Measurements from ENCODE around the gene SLC25A19. TPM values are rescaled to one million over a fixed set of nuclear protein-coding genes. Genes with fewer than 3 reads are reported as not detected.

SLC25A19 gene
- total and polyA plus RNA-seq, 2 of the 8 experiments (the other 6 are each of a cell fraction or from before 2014, with no cell fraction given): 28.6 to 32.6 TPM

DNA sequence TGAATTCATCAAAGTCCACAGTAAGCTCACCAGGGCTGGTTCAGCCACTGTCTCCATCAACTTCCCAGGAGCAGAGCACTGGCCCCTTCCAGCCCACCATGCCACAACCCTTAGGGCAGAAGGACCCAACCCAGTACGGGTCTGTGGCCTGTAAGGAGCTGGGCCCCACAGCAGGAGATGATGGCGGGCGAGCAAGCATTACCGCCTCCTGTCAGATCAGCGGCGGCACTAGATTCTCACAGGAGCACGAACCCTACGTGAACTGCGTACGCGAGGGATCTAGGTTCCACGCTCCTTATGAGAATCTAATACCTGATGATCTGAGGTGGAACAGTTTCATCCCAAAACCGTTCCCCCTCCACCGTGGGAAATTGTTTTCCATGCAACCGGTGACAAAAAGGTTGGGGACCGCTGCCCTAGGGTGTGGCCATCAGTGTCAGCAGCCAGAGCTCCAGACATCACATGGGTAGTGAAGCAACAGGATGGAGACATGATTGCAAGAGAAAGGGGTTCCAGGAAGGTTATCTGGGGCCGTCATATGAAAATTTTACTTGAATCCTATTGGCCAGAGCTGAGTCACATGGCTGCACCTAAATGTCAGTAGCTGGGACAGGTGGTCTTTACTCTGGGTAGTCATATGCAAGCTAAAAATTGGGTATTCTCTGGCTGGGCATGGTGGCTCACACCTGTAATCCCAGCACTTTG is 12.4 kb upstream of the SLC25A19 start:
- ChIA-PET POLR2A (ENCODE audit: partially characterized antibody) (no interaction called here), CTCF (ENCODE audit: partially characterized antibody) (interaction anchor here (0.6 to 1.1 kb wide), 2 partner anchors 21 to 55 kb away, joined by 3 read pairs; no protein-coding TSS in a partner anchor)
- TF ChIP-seq KDM4A (IDR thresholded peaks at IDR 0.05; ENCODE audit: low read depth, low read length, severe bottlenecking) (no peak), CBX8 (IDR thresholded peaks at IDR 0.05; ENCODE audit: borderline replicate concordance, low read depth, low read length) (no peak), FOSL1 (IDR thresholded peaks at IDR 0.05; ENCODE audit: insufficient read depth, low read depth, low read length) (no peak), JUN (IDR thresholded peaks at IDR 0.05; ENCODE audit: low read depth, low read length) (no peak), CEBPB (IDR thresholded peaks at IDR 0.05; ENCODE audit: low read depth, low read length) (no peak), BRCA1 (IDR thresholded peaks at IDR 0.05; ENCODE audit: low read depth, low read length) (no peak), EP300 (IDR thresholded peaks at IDR 0.05; ENCODE audit: borderline replicate concordance in 1 of 2, low read depth in 2 of 2, low read length in 2 of 2) (no peak), SP4 (IDR thresholded peaks at IDR 0.05; ENCODE audit: low read length) (no peak), TAF7 (optimal IDR thresholded peaks at IDR 0.05; ENCODE audit: borderline replicate concordance, low read depth, low read length) (no peak), SP1 (IDR thresholded peaks at IDR 0.05; ENCODE audit: low read depth, low read length) (no peak)
- TF ChIP-seq, protein P1, sequence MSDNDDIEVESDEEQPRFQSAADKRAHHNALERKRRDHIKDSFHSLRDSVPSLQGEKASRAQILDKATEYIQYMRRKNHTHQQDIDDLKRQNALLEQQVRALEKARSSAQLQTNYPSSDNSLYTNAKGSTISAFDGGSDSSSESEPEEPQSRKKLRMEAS (IDR thresholded peaks at IDR 0.05): no peak
- Histone ChIP-seq H4K8ac (ENCODE audit: extremely low read depth, insufficient read depth, low read length) (peak overlapping the region; percentile 14; the same call in 1 of the 2 replicates), H4K20me1 (replicated peaks in 1 of 2; ENCODE audit: control insufficient read depth in 1 of 2, insufficient read depth in 2 of 2, low read length in 2 of 2) (no peaks in the 10 kb centered on the region), H4K91ac (replicated peaks; ENCODE audit: insufficient read length, low read length) (no peak overlapping the region), H3K9ac (replicated peaks in 1 of 4; ENCODE audit: extremely low read depth in 1 of 4, low read depth in 3 of 4, low read length in 3 of 4) (no peak overlapping the region), H3K4me1 (replicated peaks in 1 of 4; ENCODE audit: control insufficient read depth in 3 of 4, insufficient read depth in 4 of 4, low read length in 3 of 4) (no peaks in the 10 kb centered on the region), H3K4ac (replicated peaks; ENCODE audit: insufficient read length, low read depth, low read length) (no peak overlapping the region), H3K36me3 (ENCODE audit: control insufficient read depth in 2 of 4, insufficient read depth in 4 of 4, low read length in 3 of 4) (no peaks in the 10 kb centered on the region), H2BK5ac (ENCODE audit: low read depth, low read length) (no peak overlapping the region), H2AFZ (ENCODE audit: low read length) (no peak overlapping the region), H2BK12ac (ENCODE audit: low read depth, low read length) (no peak overlapping the region), H3K14ac (ENCODE audit: insufficient read length) (no peak overlapping the region), H3K79me2 (ENCODE audit: control insufficient read depth in 1 of 2, insufficient read depth in 2 of 2, low read length in 2 of 2) (no peaks in the 10 kb centered on the region), H3K9me3 (ENCODE audit: insufficient read depth in 2 of 2, low read depth in 1 of 2, low read length in 1 of 2) (no peaks in the 10 kb centered on the region), H3K27ac (ENCODE audit: low read depth, low read length) (no peak overlapping the region), H3K79me1 (ENCODE audit: low read depth, low read length) (no peaks in the 10 kb centered on the region), H3K4me2 (ENCODE audit: insufficient read depth in 1 of 2, low read depth in 2 of 2, low read length in 2 of 2) (no peak overlapping the region), H3K4me3 (ENCODE audit: extremely low read depth in 1 of 4, insufficient read depth in 2 of 4, low read depth in 3 of 4, low read length in 4 of 4) (no peak overlapping the region), H2BK15ac (ENCODE audit: low read length) (no peak overlapping the region), H2BK120ac (replicated peaks; ENCODE audit: low read depth, low read length) (no peak overlapping the region), H2AK5ac (ENCODE audit: low read depth, low read length) (no peak overlapping the region), H4K5ac (ENCODE audit: insufficient read length, low read depth, low read length) (no peak overlapping the region), H3K27me3 (replicated peaks in 1 of 4; ENCODE audit: control insufficient read depth in 3 of 4, extremely low read depth in 1 of 4, insufficient read depth in 3 of 4, low read length in 3 of 4) (no peaks in the 10 kb centered on the region), H3K56ac (replicated peaks; ENCODE audit: insufficient read length, low read depth, low read length) (no peak overlapping the region), H3K18ac (ENCODE audit: extremely low read depth, low read length) (no peak overlapping the region), H3K23me2 (ENCODE audit: low read depth, low read length) (no peaks in the 10 kb centered on the region), H2BK20ac (ENCODE audit: low read length) (no peak overlapping the region), H3K23ac (ENCODE audit: insufficient read length) (no peak overlapping the region)
- FAIRE-seq: no peak
- 90% methylated on average over 17 of the region's 17 CpGs; no CpG with 5 or more reads in 1 of the 2 experiments for WGBS, 2 experiments (ENCODE audit: extremely low coverage in 1 of 2, insufficient coverage in 1 of 2, insufficient read length in 1 of 2, insufficient replicate concordance in 2 of 2, low coverage in 1 of 2, low lambda C conversion rate in 2 of 2, missing lambda C conversion rate in 1 of 2)
- no peak for DNase-seq (ENCODE audit: low read depth in 1 of 2, low spot score in 2 of 2)
